ENCODE results near the gene FKRP.

DNA sequence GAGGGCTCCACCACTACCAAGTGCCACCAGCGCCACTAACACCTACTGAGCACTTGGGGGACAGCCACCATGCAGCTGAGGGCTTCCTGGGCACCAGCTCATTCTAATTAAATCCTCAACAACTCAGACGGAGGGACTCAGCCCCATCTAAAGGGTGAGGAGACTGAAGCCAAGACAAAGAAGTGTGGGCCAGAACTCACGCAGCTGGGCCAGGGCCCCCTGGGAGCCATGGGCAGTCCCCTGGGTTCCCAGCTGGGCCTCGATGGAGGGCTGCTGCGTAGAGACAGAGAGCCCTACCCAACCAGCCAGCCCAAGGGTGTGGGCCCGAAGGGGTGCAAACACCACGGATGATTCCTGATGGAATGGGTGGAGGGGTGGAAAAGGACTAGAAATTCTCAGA, 16.2 kb upstream of the FKRP start:
- TF ChIP-seq ARNTL (CRISPR knock-in tag; IDR thresholded peaks at IDR 0.05; ENCODE audit: borderline replicate concordance, low read depth) (no peak), ZFP30 (CRISPR knock-in tag; IDR thresholded peaks at IDR 0.05) (no peak), RARB (CRISPR knock-in tag; IDR thresholded peaks at IDR 0.05) (no peak), BACH2 (CRISPR knock-in tag; IDR thresholded peaks at IDR 0.05; ENCODE audit: borderline replicate concordance) (no peak), TOX (CRISPR knock-in tag; IDR thresholded peaks at IDR 0.05; ENCODE audit: borderline replicate concordance) (no peak), SNAI2 (CRISPR knock-in tag; IDR thresholded peaks at IDR 0.05) (no peak), TCF4 (CRISPR knock-in tag; IDR thresholded peaks at IDR 0.05; ENCODE audit: borderline replicate concordance) (no peak), ESRRG (CRISPR knock-in tag; IDR thresholded peaks at IDR 0.05) (no peak), ZFP3 (CRISPR knock-in tag; IDR thresholded peaks at IDR 0.05) (no peak), ZNF565 (CRISPR knock-in tag; conservative IDR thresholded peaks at IDR 0.05; ENCODE audit: low read depth) (no peak)
- TF ChIP-seq, protein P1, sequence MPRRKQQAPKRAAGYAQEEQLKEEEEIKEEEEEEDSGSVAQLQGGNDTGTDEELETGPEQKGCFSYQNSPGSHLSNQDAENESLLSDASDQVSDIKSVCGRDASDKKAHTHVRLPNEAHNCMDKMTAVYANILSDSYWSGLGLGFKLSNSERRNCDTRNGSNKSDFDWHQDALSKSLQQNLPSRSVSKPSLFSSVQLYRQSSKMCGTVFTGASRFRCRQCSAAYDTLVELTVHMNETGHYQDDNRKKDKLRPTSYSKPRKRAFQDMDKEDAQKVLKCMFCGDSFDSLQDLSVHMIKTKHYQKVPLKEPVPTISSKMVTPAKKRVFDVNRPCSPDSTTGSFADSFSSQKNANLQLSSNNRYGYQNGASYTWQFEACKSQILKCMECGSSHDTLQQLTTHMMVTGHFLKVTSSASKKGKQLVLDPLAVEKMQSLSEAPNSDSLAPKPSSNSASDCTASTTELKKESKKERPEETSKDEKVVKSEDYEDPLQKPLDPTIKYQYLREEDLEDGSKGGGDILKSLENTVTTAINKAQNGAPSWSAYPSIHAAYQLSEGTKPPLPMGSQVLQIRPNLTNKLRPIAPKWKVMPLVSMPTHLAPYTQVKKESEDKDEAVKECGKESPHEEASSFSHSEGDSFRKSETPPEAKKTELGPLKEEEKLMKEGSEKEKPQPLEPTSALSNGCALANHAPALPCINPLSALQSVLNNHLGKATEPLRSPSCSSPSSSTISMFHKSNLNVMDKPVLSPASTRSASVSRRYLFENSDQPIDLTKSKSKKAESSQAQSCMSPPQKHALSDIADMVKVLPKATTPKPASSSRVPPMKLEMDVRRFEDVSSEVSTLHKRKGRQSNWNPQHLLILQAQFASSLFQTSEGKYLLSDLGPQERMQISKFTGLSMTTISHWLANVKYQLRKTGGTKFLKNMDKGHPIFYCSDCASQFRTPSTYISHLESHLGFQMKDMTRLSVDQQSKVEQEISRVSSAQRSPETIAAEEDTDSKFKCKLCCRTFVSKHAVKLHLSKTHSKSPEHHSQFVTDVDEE (CRISPR knock-in tag; IDR thresholded peaks at IDR 0.05): no peak
- TF ChIP-seq, protein P2, sequence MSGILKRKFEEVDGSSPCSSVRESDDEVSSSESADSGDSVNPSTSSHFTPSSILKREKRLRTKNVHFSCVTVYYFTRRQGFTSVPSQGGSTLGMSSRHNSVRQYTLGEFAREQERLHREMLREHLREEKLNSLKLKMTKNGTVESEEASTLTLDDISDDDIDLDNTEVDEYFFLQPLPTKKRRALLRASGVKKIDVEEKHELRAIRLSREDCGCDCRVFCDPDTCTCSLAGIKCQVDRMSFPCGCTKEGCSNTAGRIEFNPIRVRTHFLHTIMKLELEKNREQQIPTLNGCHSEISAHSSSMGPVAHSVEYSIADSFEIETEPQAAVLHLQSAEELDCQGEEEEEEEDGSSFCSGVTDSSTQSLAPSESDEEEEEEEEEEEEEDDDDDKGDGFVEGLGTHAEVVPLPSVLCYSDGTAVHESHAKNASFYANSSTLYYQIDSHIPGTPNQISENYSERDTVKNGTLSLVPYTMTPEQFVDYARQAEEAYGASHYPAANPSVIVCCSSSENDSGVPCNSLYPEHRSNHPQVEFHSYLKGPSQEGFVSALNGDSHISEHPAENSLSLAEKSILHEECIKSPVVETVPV (CRISPR knock-in tag; IDR thresholded peaks at IDR 0.05): no peak
- TF ChIP-seq, protein P3, sequence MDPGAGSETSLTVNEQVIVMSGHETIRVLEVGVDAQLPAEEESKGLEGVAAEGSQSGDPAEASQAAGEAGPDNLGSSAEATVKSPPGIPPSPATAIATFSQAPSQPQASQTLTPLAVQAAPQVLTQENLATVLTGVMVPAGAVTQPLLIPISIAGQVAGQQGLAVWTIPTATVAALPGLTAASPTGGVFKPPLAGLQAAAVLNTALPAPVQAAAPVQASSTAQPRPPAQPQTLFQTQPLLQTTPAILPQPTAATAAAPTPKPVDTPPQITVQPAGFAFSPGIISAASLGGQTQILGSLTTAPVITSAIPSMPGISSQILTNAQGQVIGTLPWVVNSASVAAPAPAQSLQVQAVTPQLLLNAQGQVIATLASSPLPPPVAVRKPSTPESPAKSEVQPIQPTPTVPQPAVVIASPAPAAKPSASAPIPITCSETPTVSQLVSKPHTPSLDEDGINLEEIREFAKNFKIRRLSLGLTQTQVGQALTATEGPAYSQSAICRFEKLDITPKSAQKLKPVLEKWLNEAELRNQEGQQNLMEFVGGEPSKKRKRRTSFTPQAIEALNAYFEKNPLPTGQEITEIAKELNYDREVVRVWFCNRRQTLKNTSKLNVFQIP (CRISPR knock-in tag; IDR thresholded peaks at IDR 0.05; ENCODE audit: borderline replicate concordance, low read depth): no peak
- TF ChIP-seq, protein P4, sequence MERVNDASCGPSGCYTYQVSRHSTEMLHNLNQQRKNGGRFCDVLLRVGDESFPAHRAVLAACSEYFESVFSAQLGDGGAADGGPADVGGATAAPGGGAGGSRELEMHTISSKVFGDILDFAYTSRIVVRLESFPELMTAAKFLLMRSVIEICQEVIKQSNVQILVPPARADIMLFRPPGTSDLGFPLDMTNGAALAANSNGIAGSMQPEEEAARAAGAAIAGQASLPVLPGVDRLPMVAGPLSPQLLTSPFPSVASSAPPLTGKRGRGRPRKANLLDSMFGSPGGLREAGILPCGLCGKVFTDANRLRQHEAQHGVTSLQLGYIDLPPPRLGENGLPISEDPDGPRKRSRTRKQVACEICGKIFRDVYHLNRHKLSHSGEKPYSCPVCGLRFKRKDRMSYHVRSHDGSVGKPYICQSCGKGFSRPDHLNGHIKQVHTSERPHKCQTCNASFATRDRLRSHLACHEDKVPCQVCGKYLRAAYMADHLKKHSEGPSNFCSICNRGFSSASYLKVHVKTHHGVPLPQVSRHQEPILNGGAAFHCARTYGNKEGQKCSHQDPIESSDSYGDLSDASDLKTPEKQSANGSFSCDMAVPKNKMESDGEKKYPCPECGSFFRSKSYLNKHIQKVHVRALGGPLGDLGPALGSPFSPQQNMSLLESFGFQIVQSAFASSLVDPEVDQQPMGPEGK (CRISPR knock-in tag; IDR thresholded peaks at IDR 0.05; ENCODE audit: borderline replicate concordance): no peak
